Activated naive CD4-positive, alpha-beta T cell treated with anti-CD3 and anti-CD28 coated beads, Interleukin-2, amount 50 U/mL, for 16 hours (primary cell): ENCODE data around the gene CDH4.
"Not testable (repeated sequence)": the region's sequence is repeated elsewhere in the genome, so short reads cannot be mapped to it uniquely, and the experiment has no call there.

Source experiments
- DNase-seq: peaks from one replicate; pipeline ENCODE4 v3.0.0-alpha.2; 2020

The CDH4 gene

GRCh38 chr20:61931476-61932198 lies 679.6 kb downstream of the CDH4 start:
- peak; percentile 3 for DNase-seq

GRCh38 chr20:61932199-61932592 lies 680.1 kb downstream of the CDH4 start:
- DNase-seq: peak; percentile 1

GRCh38 chr20:61932711-61933480 lies 680.8 kb downstream of the CDH4 start:
- DNase-seq: peak; percentile 7

GRCh38 chr20:61933481-61933950 lies 681.5 kb downstream of the CDH4 start:
- peak; percentile 1 for DNase-seq

GRCh38 chr20:61933951-61934715 lies 682.1 kb downstream of the CDH4 start:
- DNase-seq: peak; percentile 8

- no peak for DNase-seq
Observed at GRCh38 chr20:61934716-61935530, 682.9 kb downstream of the CDH4 start.

- peak; percentile 1 for DNase-seq
Observed at GRCh38 chr20:61935926-61936700, 684.1 kb downstream of the CDH4 start.

- DNase-seq: peak; percentile 5
Observed at GRCh38 chr20:61936701-61937131, 684.7 kb downstream of the CDH4 start.

GRCh38 chr20:61937146-61937962 lies 685.3 kb downstream of the CDH4 start:
- DNase-seq: peak; percentile 5

GRCh38 chr20:61937963-61938838 lies 686.1 kb downstream of the CDH4 start:
- DNase-seq: peak; percentile 6

GRCh38 chr20:61938839-61939690 lies 687.0 kb downstream of the CDH4 start:
- DNase-seq: peak; percentile 7

GRCh38 chr20:61939691-61940360 lies 687.8 kb downstream of the CDH4 start:
- no peak for DNase-seq

- no peak for DNase-seq
Observed at GRCh38 chr20:61940491-61940890, 688.4 kb downstream of the CDH4 start.

GRCh38 chr20:61940976-61941720 lies 689.1 kb downstream of the CDH4 start:
- DNase-seq: no peak

- DNase-seq: no peak
Observed at GRCh38 chr20:61941721-61942405, 689.8 kb downstream of the CDH4 start.

- DNase-seq: no peak
Observed at GRCh38 chr20:61942526-61942925, 690.5 kb downstream of the CDH4 start.

- DNase-seq: not testable (repeated sequence)
Observed at GRCh38 chr20:61944967-61945366, 692.9 kb downstream of the CDH4 start.
